GM12878 (cell line): ENCODE results near the gene CHCHD1. TPM values are rescaled to one million over a fixed set of nuclear protein-coding genes. Genes with fewer than 3 reads are reported as not detected.
A peak's percentile ranks its signal among the peaks of the same experiment; 100 is the strongest.

Experiments
- ATAC-seq: fragments of 200-7000 bp; cut with Tn5 transposase; 3 replicates; pipeline ENCODE4 v1.9.1; 2020; ENCODE audit warnings: mild to moderate bottlenecking, moderate library complexity
- Bru-seq: library from RNA; stranded (reverse); fragments of 400-500 nt; gene quantifications from one replicate; lab custom pipeline; 2021; lab: Mats Ljungman, UMichigan
- BruChase-seq, 2 experiments: library from RNA; stranded (reverse); fragments of 400-500 nt; gene quantifications; one replicate each; lab custom pipeline; 2021; lab: Mats Ljungman, UMichigan
- BruUV-seq: library from RNA; stranded (reverse); fragments of 400-500 nt; replicated peaks from 2 replicates; lab custom pipeline; 2021; lab: Mats Ljungman, UMichigan
- CTCF ChIA-PET: fragments of 300-600 bp; sonication (Branson Sonifier 250); formaldehyde crosslinking; extraction: SDS; loops from one replicate; lab custom pipeline; 2021; ENCODE audit warnings: inconsistent platforms; lab: Yijun Ruan, JAX
- POLR2A ChIA-PET: fragments of 350-600 bp; formaldehyde crosslinking; extraction: SDS; loops from one replicate; lab custom pipeline; 2021; ENCODE audit warnings: inconsistent platforms; lab: Charles Lee
- RAD21 ChIA-PET: fragments of 300-600 bp; sonication (Branson Sonifier 250); formaldehyde crosslinking; loops from one replicate; lab custom pipeline; 2023; ENCODE audit warnings: antibody characterized with exemption; ENCODE audit not compliant: unreplicated experiment; lab: Charles Lee
- SMC1A ChIA-PET: fragments of 300-600 bp; sonication (Branson Sonifier 250); formaldehyde crosslinking; loops from one replicate; lab custom pipeline; 2023; ENCODE audit not compliant: unreplicated experiment, uncharacterized antibody; lab: Charles Lee
- DNase-seq: peaks from one replicate; pipeline ENCODE4 v3.0.0-alpha.2; 2011; ENCODE audit warnings: low read depth, low spot score
- FAIRE-seq: peaks from 3 replicates; lab custom pipeline; 2011; peaks lifted over from hg19 to GRCh38; lab: Jason Lieb, UNC
- H2AFZ ChIP-seq: 2 replicates; pipeline ENCODE4 v1.6.0; 2011; ENCODE audit warnings: low read depth, low read length, control low read depth; ENCODE audit not compliant: control insufficient read depth
- H3K27ac ChIP-seq: 2 replicates; pipeline ENCODE4 v1.5.1; 2011; ENCODE audit warnings: control low read depth; ENCODE audit not compliant: control insufficient read depth, insufficient read depth
- H3K27me3 ChIP-seq, 2 experiments: replicated peaks in 1 of 2; 2 replicates each; pipeline versions ENCODE4 v1.6.0 to v1.6.1; 2011; ENCODE audit warnings: low read length in 1 of 2; ENCODE audit not compliant: control insufficient read depth in 2 of 2, insufficient read depth in 2 of 2
- H3K36me3 ChIP-seq, 2 experiments: 2 replicates each; pipeline ENCODE4 v1.5.1; 2011; ENCODE audit warnings: low read length in 1 of 2; ENCODE audit not compliant: control insufficient read depth in 2 of 2, insufficient read depth in 2 of 2
- H3K4me1 ChIP-seq: 2 replicates; pipeline ENCODE4 v1.6.1; 2011; ENCODE audit warnings: mild to moderate bottlenecking, low read length, moderate library complexity, mixed read lengths; ENCODE audit not compliant: control insufficient read depth, insufficient read depth
- H3K4me2 ChIP-seq: 2 replicates; pipeline ENCODE4 v1.6.0; 2011; ENCODE audit warnings: control low read depth; ENCODE audit not compliant: control insufficient read depth, insufficient read depth
- H3K4me3 ChIP-seq: fragments of 200-600 bp; sonication (generic); 2 replicates; pipeline ENCODE4 v1.5.1; 2016
- H3K79me2 ChIP-seq: 2 replicates; pipeline ENCODE4 v1.6.0; 2011; ENCODE audit warnings: low read length; ENCODE audit not compliant: control insufficient read depth, insufficient read depth
- H3K9ac ChIP-seq: 2 replicates; pipeline ENCODE4 v1.8.0; 2011; ENCODE audit warnings: low read length, control low read depth, mixed read lengths; ENCODE audit not compliant: control insufficient read depth, insufficient read depth
- H3K9me3 ChIP-seq: replicated peaks from 3 replicates; pipeline ENCODE4 v1.5.1; 2011; ENCODE audit warnings: mild to moderate bottlenecking, low read length; ENCODE audit not compliant: control insufficient read depth, insufficient read depth
- H4K20me1 ChIP-seq: 2 replicates; pipeline ENCODE4 v1.6.0; 2011; ENCODE audit not compliant: control insufficient read depth, insufficient read depth
- CBFB ChIP-seq: IDR thresholded peaks from 2 replicates; pipeline ENCODE4 v1.6.1; 2016; ENCODE audit warnings: antibody characterized with exemption, low read depth
- E2F8 ChIP-seq: fragments of 450-650 bp; IDR thresholded peaks from 2 replicates; pipeline ENCODE4 v1.6.1; 2018; ENCODE audit warnings: mild to moderate bottlenecking, low read depth, moderate library complexity; ENCODE audit not compliant: partially characterized antibody
- MXI1 ChIP-seq: fragments of 150-350 bp; IDR thresholded peaks from 2 replicates; pipeline ENCODE4 v1.6.1; 2011; ENCODE audit warnings: low read depth, mild to moderate bottlenecking, inconsistent platforms, low read length, improper control_type of control experiment
- NKRF ChIP-seq: fragments of 450-650 bp; conservative IDR thresholded peaks from 2 replicates; pipeline ENCODE4 v1.6.1; 2017; ENCODE audit warnings: mild to moderate bottlenecking, moderate library complexity
- NR2C2 ChIP-seq: IDR thresholded peaks from 2 replicates; pipeline ENCODE4 v1.6.1; 2011; ENCODE audit warnings: borderline replicate concordance, low read depth; ENCODE audit not compliant: control insufficient read depth, insufficient read length
- POLR2AphosphoS5 ChIP-seq: IDR thresholded peaks from 2 replicates; pipeline ENCODE4 v1.6.1; 2011; ENCODE audit warnings: mild to moderate bottlenecking, low read length, inconsistent platforms
- RBBP5 ChIP-seq: fragments of 200-600 bp; sonication (generic); conservative IDR thresholded peaks from 2 replicates; pipeline ENCODE4 v1.6.1; 2016
- RUNX3 ChIP-seq: IDR thresholded peaks from 2 replicates; pipeline ENCODE4 v1.6.1; 2012; ENCODE audit warnings: low read length, inconsistent platforms
- SP1 ChIP-seq: IDR thresholded peaks from one replicate; pipeline ENCODE4 v1.6.1; 2011; ENCODE audit warnings: low read depth, low read length
- USF2 ChIP-seq: IDR thresholded peaks from 2 replicates; pipeline ENCODE4 v1.6.1; 2011; ENCODE audit warnings: low read depth, low read length, improper control_type of control experiment, borderline replicate concordance
- ZNF207 ChIP-seq: fragments of 450-650 bp; IDR thresholded peaks from 2 replicates; pipeline ENCODE4 v1.6.1; 2014; ENCODE audit warnings: antibody characterized with exemption, mild to moderate bottlenecking, borderline replicate concordance
- WGBS: methylation state at CpG from one replicate; pipeline ENCODE4 v1.1.6; 2016; ENCODE audit warnings: low lambda C conversion rate; ENCODE audit not compliant: insufficient replicate concordance, insufficient coverage; ENCODE audit errors: missing lambda C conversion rate; 5-methylcytosine and 5-hydroxymethylcytosine counted together
- in situ Hi-C: fragments of 300-500 bp; cut with MboI; formaldehyde crosslinking; loops from 9 replicates; pipeline ENCODE4 v1.14.3; 2018; ENCODE audit warnings: mixed read lengths
- intact Hi-C: fragments of 100-400 bp; cut with micrococcal nuclease; formaldehyde crosslinking; loops from one replicate; pipeline ENCODE4 v1.14.2; 2022; ENCODE audit not compliant: unreplicated experiment
- long read RNA-seq, 2 experiments: library from polyadenylated mRNA; unstranded; transcript quantifications; one replicate each; pipeline ENCODE4 v2.0.0, GENCODE V29; 2019 to 2020
- polyA minus RNA-seq, 3 experiments: library from RNA; depleted of rRNA, polyadenylated mRNA; stranded (reverse); fragments of >200 nt; gene quantifications; 2 replicates each; pipeline ENCODE4 v1.2.3, GENCODE V29; 2011
- polyA plus RNA-seq, 11 experiments: library from polyadenylated mRNA; depleted of rRNA in 4 of 11; unstranded in 6 of 11; stranded (reverse) in 5 of 11; fragments of >200 nt; fragmentation: Nextera tagmentation in 4 of 11; fragmentation: Illumina TruSeq in 1 of 11; extraction: Ambion mirVana in 4 of 11; extraction: Trizol in 1 of 11; gene quantifications; 1 replicate in 1 of 11; 2 replicates in 10 of 11; pipeline versions ENCODE4 v1.2.1 to v1.2.3, GENCODE V29; 2011 to 2016; ENCODE audit warnings: inconsistent platforms in 2 of 11, missing spikeins in 2 of 11, low read depth in 1 of 11
- total RNA-seq, 4 experiments: library from RNA; depleted of rRNA in 3 of 4; stranded (reverse); fragments of >200 nt in 3 of 4; fragmentation: Illumina TruSeq in 1 of 4; extraction: Trizol in 1 of 4; gene quantifications; 2 replicates each; pipeline versions ENCODE4 v1.2.1 to v1.2.3, GENCODE V29; 2013 to 2021

The CHCHD1 gene
- 14.8 and 16.7 TPM in 2 replicates for total RNA-seq (2013; cell fraction: nucleolus; rRNA removed)
- total RNA-seq (2014; rRNA removed) (74.3 and 77.4 TPM in 2 replicates), total RNA-seq (2014; rRNA removed; fragmentation: Illumina TruSeq; extraction: Trizol) (42.8 and 47.5 TPM in 2 replicates), total RNA-seq (2021) (35.0 and 36.9 TPM in 2 replicates), polyA plus RNA-seq (2011; rRNA removed) (56.7 and 69.0 TPM in 2 replicates), polyA plus RNA-seq (2014; fragmentation: Illumina TruSeq; extraction: Trizol) (25.3 and 42.4 TPM in 2 replicates), polyA plus RNA-seq (2014; fragmentation: Nextera tagmentation; extraction: Ambion mirVana) (10 to 100 TPM; 69.5 to 81.4 TPM), polyA plus RNA-seq (2014; rRNA removed) (70.4 and 79.4 TPM in 2 replicates), polyA plus RNA-seq (2016; fragmentation: Nextera tagmentation; extraction: Ambion mirVana) (100 to 1,000 TPM; 127 to 132 TPM), polyA minus RNA-seq (2011; rRNA and poly(A)+ RNA removed) (8.9 and 9.4 TPM in 2 replicates), Bru-seq, nascent RNA (percentile 85 among the genes with signal in this experiment), BruChase-seq, experiment 1, labeled RNA remaining after a 6-hour chase (percentile 90 among the genes with signal in this experiment), BruChase-seq, experiment 2, labeled RNA remaining after a 2-hour chase (percentile 85 among the genes with signal in this experiment)
- polyA plus RNA-seq (2011; ENCODE audit: low read depth) = 34.4 TPM
- polyA plus RNA-seq (2011; cell fraction: cytosol; rRNA removed) = 33.0 and 46.8 TPM in 2 replicates
- polyA plus RNA-seq (2011; cell fraction: nucleus; rRNA removed) = 22.6 and 27.4 TPM in 2 replicates
- polyA plus RNA-seq (2012) = 51.6 and 59.8 TPM in 2 replicates
- 6.3 and 7.2 TPM in 2 replicates for polyA minus RNA-seq (2011; cell fraction: cytosol; rRNA and poly(A)+ RNA removed)
- 6.5 and 8.9 TPM in 2 replicates for polyA minus RNA-seq (2011; cell fraction: nucleus; rRNA and poly(A)+ RNA removed)
- long read RNA-seq, experiment 1, transcript CHCHD1-201 (3 exons, 835 nt) = major isoform, 28 of 29 reads
- long read RNA-seq, experiment 1, partial matches to known transcripts = 1 of 29 reads
- long read RNA-seq, experiment 1, other reads (novel, unspliced or antisense) = 0 of 29 reads
- long read RNA-seq, experiment 2, transcript CHCHD1-201 (3 exons, 835 nt) = major isoform, 78 of 85 reads
- long read RNA-seq, experiment 2, partial matches to known transcripts = 2 of 85 reads
- long read RNA-seq, experiment 2, other reads (novel, unspliced or antisense) = 2 of 85 reads

- FAIRE-seq = peak; percentile 78
- Histone ChIP-seq H3K79me2 (peaks cover 69% of the 10 kb centered on the region), H3K27me3 (no peaks in the 10 kb centered on the region), H3K9me3 (no peaks in the 10 kb centered on the region), H3K9ac (peak within 1 kb of the TSS; percentile 93), H3K4me1 (peaks cover 7% of the 10 kb centered on the region), H3K4me3 (peak within 1 kb of the TSS; percentile 91), H3K36me3 (peaks cover 0 to 3% of the 10 kb centered on the region in 2 experiments; a peak in 1 of 4 replicates), H3K4me2 (peak within 1 kb of the TSS; percentile 90), H2AFZ (peak within 1 kb of the TSS; percentile 88), H3K27ac (peak within 1 kb of the TSS; percentile 75), H4K20me1 (no peaks in the 10 kb centered on the region)
- ATAC-seq = peak; percentile 82
- in situ Hi-C loops (no loop called here), intact Hi-C loops (loop anchor here (2.0 to 10.0 kb wide), 2 partner anchors 37 to 127 kb away; partner anchors contain the start of genes SEC24C and SYNPO2L)
- no TSS peak for BruUV-seq
- ChIA-PET CTCF (interaction anchor here (0.7 to 4.5 kb wide), 15 partner anchors 9 to 1238 kb away, joined by 3 to 40 read pairs (median 4); a partner anchor contains a TSS), SMC1A (interaction anchor here (0.9 to 4.9 kb wide), 16 partner anchors 9 to 131 kb away, joined by 3 to 31 read pairs (median 5); partner anchors contain the start of gene SEC24C), POLR2A (interaction anchor here (0.6 to 5.0 kb wide), 12 partner anchors 9 to 287 kb away, joined by 3 to 40 read pairs (median 10); partner anchors contain the start of gene SEC24C), RAD21 (interaction anchor here (0.7 to 3.0 kb wide), 11 partner anchors 9 to 157 kb away, joined by 3 to 21 read pairs (median 10); partner anchors contain the start of gene SEC24C)
- WGBS = under 1% methylated on average over 51 of the region's 57 CpGs
- DNase-seq = peak; percentile 54
- peak; percentile 41 for TF ChIP-seq SP1
- TF ChIP-seq NR2C2 = peak; percentile 86
- TF ChIP-seq RBBP5 = 0 out of 2 replicates have a peak, but pooled peaks have one; percentile 59
- no peak for TF ChIP-seq E2F8
- TF ChIP-seq ZNF207 = 0 out of 2 replicates have a peak, but pooled peaks have one; percentile 28
- peak; percentile 91 for TF ChIP-seq RUNX3
- peak; percentile 87 for TF ChIP-seq CBFB
- peak; percentile 6; the same call in 1 of the 2 replicates for TF ChIP-seq USF2
- peak; percentile 89 for TF ChIP-seq POLR2AphosphoS5
- peak; percentile 73 for TF ChIP-seq MXI1
- TF ChIP-seq NKRF = peak; percentile 3
These were observed at the start of gene CHCHD1 for GRCh38 chr10:73781879-73782748. TSS of gene CHCHD1 (plus strand) at chr10:73782048. CDS start at chr10:73782076, 28 bp downstream.
